GM18505 (cell line): Measurements from ENCODE around the gene PDE11A.

Experiments used
- ATAC-seq: cut with Tn5 transposase; IDR thresholded peaks from one replicate; pipeline ENCODE4 v1.9.1; 2021; ENCODE audit not compliant: unreplicated experiment
- POLR2A ChIP-seq: IDR thresholded peaks from 4 replicates; pipeline ENCODE4 v1.6.1; 2011; ENCODE audit warnings: borderline replicate concordance; ENCODE audit not compliant: insufficient read depth, insufficient read length; ENCODE audit errors: extremely low read depth

PDE11A gene

DNA sequence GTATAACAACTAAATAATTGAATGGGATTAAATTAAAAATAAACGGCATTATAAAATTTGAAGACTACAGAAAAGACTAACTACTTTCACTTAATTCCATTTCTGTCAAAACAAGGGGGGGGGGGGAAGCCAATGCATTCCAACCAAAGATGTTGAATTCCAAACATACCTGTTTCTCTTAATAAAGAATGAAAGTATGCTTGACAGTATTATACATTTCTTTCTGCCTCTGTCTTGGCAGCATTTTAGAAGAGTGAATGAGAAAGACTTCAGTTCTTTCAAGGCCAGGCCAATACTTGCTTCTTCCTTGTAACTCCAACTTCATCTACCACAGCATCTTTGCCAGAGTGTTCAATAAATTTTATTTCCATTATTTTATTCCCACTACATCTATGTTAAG lies 65.9 kb downstream of the PDE11A start:
- ATAC-seq, result no peak
- TF ChIP-seq POLR2A, result no peak

DNA sequence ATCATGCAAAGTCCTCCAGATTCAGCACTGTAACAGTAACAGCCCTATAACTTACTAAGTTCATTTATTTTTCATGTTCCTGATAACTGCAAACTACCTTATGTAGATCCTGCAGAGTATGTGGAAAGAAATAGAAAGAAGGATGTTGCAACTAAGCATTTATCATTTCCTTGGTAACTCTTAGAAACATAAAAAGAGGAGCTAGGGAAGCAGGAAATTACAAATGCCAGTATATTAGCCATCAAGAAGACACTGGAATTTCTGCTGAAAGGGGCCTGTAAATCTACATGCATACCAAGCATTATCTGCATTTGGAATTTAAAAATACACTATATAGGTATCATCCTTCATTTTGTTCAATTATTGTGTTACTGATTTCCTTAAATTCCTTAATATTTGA lies 66.8 kb downstream of the PDE11A start:
- no peak for TF ChIP-seq POLR2A
- ATAC-seq, result no peak

DNA sequence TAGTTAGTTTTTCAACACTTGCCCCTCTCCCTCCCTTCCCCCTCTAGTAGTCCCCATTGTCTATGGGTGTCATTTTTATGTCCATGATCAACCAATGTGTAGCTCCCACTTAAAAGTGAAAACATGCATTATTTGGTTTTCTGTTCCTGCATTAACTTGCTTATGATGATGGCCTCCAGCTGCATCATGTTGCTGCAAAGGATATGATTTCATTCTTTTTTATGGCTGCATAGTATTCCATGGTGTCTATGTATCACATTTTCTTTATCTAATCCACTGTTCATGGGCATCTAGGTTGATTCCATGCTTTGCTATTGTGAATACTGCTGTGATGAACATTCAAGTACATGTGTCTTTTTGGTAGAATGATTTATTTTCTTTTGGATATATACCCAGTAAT lies 70.5 kb downstream of the PDE11A start:
- TF ChIP-seq POLR2A, result no peak

DNA sequence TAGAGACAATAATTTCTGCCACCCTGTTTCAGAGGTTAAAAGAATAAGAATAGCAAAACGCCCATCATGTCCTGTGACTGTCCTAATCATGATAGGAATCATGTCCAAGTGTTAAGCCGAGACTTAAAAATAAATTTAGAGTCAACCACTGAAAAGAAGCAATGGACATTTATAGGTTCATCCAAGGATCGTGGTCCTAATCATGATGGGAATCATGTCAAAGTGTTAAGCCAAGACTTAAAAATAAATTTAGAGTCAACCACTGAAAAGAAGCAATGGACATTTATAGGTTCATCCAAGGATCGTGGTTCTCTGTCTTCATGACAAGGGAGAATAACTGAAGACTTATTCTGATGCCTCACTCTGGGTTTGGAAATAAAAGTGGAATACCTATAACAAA lies 73.6 kb downstream of the PDE11A start:
- TF ChIP-seq POLR2A, result no peak
- no peak for ATAC-seq

More for the DNA sequence above, 70.5 kb downstream of the PDE11A start:
- no peak for ATAC-seq

DNA sequence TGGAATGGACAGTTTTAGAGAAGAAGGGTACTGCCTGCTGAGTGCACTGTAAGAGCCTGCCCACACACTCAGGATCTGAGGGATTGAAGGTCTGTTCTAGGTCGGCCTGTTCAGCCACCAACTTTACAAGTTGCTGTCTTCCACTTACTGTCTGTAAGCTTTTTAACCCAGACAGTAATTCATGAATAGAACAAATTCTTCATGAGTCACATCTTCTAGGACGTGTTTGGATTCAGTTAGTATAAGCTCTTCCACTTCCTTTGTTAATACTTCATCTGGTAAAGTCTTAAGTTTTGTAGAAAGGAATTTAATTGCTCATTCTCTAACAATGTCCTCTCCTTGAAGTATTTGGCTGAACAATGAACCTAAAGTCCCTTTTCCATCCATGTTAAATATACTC lies 74.6 kb downstream of the PDE11A start:
- no peak for ATAC-seq
- no peak for TF ChIP-seq POLR2A

DNA sequence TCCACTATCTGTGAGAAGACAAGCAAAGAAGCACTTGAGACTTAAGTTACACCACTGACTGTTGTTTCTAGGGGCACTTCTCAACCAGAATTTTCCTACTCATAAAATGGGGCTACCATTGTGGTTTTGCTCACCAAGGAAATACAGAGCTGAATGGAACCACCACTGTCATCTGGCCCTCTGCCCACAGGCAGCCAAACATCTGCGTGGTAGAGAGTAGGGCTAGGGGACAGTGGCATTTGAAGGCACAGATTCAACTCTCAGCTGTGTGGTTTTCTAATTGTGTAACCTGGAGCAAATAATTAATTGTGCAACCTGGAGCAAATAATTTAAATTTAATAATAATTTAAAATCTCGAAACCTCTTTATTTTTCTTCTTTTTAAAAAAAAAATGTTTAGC lies 79.6 kb downstream of the PDE11A start:
- no peak for TF ChIP-seq POLR2A
- ATAC-seq, result no peak

DNA sequence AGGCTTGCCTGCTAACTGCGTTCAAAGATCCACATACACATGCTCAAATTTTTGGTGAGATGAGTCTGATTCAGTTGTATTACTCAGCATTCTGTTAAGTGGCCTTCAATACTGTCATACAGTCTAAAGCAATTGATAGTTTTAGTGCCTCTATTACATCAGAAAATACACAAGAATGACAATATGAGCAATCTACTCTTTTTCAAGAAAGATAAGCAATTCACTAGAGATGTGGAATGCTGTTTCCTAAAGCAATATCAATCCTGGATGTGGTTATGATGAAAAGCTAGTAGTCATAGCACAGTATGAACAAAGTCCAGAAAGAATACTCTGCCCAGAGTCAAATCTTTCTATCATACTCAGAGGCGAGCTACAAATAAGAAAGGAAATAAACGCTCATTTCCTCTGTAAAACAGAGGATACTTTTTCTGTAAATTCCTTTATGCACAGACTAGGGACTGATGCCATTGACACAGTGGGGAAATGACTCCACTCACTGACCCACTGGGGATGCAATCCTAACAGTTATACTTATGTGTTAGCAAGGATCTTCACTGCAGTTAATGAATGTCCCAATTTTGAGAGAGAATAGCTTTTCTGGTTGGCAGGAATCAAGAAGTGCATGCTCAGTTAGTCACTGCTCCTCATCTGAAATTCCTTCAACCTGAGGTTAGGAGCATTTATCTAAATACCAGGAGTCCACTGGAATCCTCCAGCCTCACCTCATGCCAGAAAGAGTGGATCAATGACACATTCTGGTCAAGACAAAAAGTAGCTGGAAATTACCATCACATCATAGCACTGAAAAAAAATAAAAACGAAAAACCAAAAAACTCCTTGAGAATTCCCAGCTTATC lies 83.3 kb downstream of the PDE11A start:
- no peak for ATAC-seq
- no peak for TF ChIP-seq POLR2A

DNA sequence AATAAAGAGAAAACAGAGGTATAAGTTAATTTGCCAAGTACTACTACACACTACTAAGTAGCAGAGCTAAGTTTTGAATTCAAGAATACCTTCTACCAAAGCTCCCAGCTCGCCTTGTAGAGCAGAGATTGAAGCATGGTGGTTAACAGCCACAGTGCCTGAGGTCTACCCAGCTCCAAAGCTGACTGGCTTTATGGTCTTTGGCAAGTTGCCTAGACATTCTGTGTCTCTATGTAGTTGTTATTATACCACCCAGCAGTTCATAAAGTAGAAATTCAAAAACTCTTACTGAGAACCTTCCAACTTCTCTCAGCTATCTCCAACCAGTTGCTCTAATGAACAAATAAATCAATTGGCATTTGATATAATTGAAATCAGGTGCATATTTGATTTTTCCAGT lies 87.8 kb downstream of the PDE11A start:
- no peak for TF ChIP-seq POLR2A
- ATAC-seq, result no peak

DNA sequence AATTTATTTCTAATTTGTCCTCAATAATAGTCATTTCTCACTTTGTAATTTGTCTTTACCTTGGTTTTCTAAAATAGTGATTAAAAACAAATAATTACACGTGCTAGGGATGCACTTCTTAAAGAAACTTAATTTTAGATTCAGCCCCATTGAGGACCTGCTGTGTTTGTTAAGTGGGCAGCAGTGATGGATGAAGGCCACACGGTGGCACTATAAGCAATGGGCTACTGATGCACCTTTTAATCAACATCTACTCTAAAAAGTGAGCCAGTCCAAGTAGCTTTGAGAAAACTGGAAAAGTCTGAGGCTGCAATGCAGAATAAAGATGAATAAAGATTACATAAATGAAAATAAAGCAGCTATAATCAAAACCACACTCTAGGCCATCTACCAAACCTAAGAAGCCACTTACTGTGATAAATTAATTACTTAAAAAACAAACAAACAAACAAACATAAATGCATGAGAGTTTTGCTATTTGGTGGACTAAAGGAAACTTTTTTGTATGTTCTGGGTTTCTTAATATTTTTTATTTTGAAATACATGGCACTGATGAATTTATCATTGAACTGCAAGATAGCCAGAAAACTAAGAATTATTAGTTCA lies 89.3 kb downstream of the PDE11A start:
- ATAC-seq, result no peak
- no peak for TF ChIP-seq POLR2A

DNA sequence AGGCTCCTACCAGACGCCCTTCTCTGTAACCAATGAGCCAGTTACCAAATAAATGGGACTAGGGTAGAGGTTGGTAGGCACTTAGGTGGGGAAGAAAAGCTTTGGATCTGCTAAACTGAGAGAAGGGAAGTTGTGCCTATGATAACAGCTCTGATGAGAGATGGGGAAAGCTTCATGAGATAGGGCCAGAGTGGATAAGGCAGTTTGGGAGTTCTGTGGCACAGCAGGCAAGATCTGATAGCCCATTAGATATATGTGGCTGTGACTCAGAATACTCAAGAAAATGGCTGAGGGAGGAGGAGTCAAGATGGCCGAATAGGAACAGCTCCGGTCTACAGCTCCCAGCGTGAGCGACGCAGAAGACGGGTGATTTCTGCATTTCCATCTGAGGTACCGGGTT lies 99.8 kb downstream of the PDE11A start:
- ATAC-seq, result no peak
- no peak for TF ChIP-seq POLR2A

DNA sequence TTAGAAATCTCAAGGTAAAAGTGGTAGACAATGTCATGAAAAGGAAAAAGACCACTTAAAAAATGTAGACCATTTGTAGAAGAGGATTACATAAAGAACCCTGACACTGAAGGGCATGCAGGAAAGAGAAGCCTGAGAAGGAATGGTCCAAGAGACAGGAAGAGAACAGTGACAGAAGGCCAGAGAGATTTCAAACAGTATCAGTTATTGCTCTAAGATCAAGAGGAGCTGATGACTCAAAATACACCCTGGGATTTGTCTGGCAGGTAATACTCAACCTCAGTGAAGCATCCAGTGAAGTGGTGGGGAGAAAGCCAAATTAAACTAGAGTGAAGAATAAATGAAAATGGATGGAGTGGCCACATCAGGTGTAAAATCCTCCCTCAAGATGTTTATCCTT lies 100.5 kb downstream of the PDE11A start:
- TF ChIP-seq POLR2A, result no peak

DNA sequence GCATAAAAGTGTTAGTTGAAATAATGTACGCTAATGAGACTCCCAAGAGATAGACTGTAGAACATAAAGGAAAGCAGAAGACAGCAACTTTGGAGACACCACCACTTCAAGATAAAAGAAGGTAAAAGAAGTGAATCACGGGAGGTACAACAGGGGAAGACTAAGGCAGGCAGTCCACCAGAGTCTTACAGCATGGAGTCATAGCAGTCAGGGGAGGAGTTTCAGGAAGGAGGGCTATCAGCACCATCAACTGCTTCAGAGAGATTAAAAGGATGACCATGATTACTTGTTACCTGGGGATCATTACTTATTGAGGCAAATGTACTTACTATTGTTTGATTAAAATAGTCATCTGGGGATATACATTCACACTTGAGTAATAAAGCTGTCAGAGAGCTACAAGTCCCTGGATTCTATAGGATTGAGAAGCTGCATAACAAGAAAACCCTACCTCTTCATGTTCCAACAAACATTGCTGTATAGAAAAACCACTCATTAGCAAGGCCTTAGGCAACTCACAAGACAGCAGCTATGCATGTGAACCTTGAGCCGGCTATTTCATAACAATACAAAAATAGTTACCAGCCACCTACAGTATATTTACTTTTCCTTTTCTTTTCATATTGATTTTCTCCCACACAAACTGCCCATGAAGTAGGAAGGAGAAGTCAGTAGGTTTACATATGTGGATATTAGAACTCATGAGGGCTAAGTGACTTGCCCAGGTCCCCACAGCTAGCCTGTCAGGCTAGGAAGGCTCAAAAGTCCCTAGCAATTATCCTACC lies 101.7 kb downstream of the PDE11A start:
- TF ChIP-seq POLR2A, result no peak
- ATAC-seq, result no peak

More for the DNA sequence above, 100.5 kb downstream of the PDE11A start:
- no peak for ATAC-seq

DNA sequence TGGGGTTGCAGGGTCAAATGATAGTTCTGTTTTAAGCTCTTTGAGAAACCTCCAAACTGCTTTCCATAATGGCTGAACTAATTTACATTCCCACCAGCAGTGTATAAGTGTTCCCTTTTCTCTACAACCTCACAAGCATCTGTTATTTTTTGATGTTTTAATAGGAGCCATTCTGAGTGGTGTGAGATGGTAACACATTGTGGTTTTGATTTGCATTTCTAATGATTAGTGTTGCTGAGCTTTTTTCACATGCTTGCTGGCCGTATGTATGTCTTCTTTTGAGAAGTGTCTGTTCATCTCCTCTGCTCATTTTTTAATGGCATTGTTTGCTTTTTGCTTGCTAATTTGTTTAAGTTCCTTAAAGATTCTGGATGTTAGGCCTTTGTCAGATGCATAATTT lies 107.7 kb downstream of the PDE11A start:
- no peak for ATAC-seq
- no peak for TF ChIP-seq POLR2A
